ENCODE data around the gene CCDC171.

Gene CCDC171

DNA sequence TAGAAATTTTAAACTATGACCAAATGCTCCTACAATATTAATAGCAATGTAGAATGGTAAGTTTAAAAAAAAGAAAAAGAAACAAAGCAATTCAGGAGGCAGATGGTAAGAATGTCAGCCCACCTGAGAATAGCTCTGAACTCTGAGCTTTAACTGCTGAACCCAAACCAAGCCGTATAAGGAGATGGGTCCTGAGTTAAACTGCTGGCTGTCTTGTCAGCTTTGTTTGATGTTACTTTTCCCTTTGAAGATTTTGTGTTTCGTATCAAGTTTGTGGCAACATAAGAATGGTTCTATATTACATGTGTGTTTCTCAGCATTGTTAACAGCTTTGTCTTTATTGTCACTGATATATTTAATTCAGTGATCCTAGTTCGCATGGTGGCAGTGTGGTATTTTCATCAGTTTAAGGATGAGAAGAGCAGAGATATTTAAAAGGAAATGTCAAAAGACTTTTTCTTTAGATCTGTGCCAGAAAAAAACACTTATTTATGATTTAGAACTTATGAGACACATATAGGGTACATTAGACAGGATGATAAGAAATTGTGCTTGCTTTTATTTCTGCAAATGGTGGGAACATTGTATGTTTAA, 390.1 kb downstream of the CCDC171 start:
- Histone ChIP-seq H3K4me1 (ENCODE audit: control insufficient read depth, insufficient read depth, low read length) (no peaks in the 10 kb centered on the region), H3K4me3 (ENCODE audit: low read length) (no peak overlapping the region), H3K27me3 (ENCODE audit: control insufficient read depth, insufficient read depth, low read length) (no peaks in the 10 kb centered on the region), H3K36me3 (ENCODE audit: control insufficient read depth, insufficient read depth, low read length) (no peaks in the 10 kb centered on the region), H3K9me3 (ENCODE audit: control insufficient read depth, low read length) (no peaks in the 10 kb centered on the region), H3K9ac (ENCODE audit: low read length) (no peak overlapping the region)

DNA sequence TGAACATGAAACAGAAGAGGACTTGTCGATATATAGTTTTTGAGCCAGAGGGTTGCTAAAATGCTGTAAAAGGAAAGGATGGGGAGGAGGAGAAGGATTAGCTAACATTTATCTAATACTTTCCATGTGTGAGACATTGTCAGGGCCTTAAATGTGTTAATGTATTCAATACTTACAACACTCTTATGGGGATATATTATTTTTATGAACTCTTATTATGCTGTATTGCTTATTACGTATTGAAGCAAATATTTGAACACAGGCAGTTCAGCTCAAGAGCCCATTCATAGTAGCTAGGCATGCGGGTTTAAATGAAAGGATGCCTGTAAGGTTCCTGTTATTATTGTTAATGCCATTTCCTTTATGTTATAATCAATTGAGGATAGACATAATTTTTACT, 391.5 kb downstream of the CCDC171 start:
- Histone ChIP-seq H3K36me3 (ENCODE audit: control insufficient read depth, insufficient read depth, low read length) (no peaks in the 10 kb centered on the region), H3K4me1 (ENCODE audit: control insufficient read depth, insufficient read depth, low read length) (no peaks in the 10 kb centered on the region), H3K9me3 (ENCODE audit: control insufficient read depth, low read length) (no peaks in the 10 kb centered on the region), H3K27me3 (ENCODE audit: control insufficient read depth, insufficient read depth, low read length) (no peaks in the 10 kb centered on the region), H3K9ac (ENCODE audit: low read length) (no peak overlapping the region), H3K4me3 (ENCODE audit: low read length) (no peak overlapping the region)

DNA sequence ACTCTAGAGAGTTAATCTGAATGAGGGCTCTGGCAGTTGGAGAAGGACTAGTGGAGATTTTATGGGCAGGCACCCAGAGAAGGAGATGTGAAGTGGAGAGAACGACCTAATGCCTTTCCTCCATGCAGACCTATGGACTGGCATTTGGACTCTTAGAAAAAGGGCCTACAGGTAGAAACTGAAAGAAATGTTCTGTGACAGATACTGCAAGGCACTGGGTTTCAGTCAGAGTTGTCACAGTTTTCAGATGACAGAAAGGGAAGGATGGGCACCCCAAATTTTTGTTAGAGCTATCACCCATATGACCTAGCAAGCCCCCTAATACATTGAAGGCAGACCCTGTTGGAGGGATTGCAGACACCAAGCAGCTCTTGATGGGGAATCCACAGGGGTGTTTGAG, 406.8 kb downstream of the CCDC171 start:
- Histone ChIP-seq H3K9ac (ENCODE audit: low read length) (no peak overlapping the region), H3K36me3 (ENCODE audit: control insufficient read depth, insufficient read depth, low read length) (no peaks in the 10 kb centered on the region), H3K4me3 (ENCODE audit: low read length) (no peak overlapping the region), H3K9me3 (ENCODE audit: control insufficient read depth, low read length) (no peaks in the 10 kb centered on the region), H3K4me1 (ENCODE audit: control insufficient read depth, insufficient read depth, low read length) (no peaks in the 10 kb centered on the region), H3K27me3 (ENCODE audit: control insufficient read depth, insufficient read depth, low read length) (no peaks in the 10 kb centered on the region)

DNA sequence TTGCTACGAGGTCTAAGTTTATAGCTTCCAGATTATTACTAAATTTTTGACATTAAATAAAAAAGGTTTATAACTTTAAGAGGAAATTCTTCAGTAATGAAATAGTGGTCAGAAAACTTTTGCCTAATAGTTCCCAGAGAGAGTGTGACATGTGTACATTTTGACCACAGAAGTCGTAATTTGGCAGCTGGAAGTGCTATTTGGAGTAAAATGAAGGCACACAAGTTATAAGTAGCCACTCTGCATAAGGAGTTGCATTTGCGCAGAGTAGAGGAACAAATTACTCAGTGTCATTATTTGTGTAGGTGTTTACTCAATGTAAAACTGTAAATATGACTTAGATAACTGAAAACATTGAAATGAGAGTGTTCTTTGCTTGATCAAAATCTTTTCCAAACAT, 408.4 kb downstream of the CCDC171 start:
- Histone ChIP-seq H3K4me1 (ENCODE audit: control insufficient read depth, insufficient read depth, low read length) (no peaks in the 10 kb centered on the region), H3K36me3 (ENCODE audit: control insufficient read depth, insufficient read depth, low read length) (no peaks in the 10 kb centered on the region), H3K27me3 (ENCODE audit: control insufficient read depth, insufficient read depth, low read length) (no peaks in the 10 kb centered on the region), H3K4me3 (ENCODE audit: low read length) (no peak overlapping the region), H3K9ac (ENCODE audit: low read length) (no peak overlapping the region), H3K9me3 (ENCODE audit: control insufficient read depth, low read length) (no peaks in the 10 kb centered on the region)

DNA sequence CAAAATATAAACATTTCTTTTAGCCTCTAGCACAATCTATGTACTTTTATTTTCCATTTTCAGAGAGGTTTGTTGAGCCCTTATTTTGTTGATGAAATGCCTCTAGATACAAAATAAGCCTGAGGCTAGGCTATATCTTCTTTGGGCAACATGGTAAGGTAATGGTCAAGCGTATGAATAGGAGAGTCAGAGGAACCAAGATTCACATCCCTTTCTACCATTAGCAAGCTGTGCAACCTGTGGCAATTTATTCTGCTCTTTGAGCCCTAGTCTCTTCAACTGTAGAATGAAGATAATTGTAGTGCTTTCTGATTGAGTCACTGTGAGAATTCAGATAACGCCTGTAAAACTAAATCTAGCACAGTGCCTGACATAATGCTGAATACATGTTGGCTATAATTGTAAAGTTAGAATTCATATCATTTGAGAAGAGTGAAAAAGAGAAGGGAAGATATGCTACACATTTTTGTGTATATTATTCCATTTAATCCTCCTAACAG, 412.5 kb downstream of the CCDC171 start:
- H3K9ac ChIP-seq (ENCODE audit: low read length) = no peak overlapping the region
- no peak overlapping the region for H3K4me3 ChIP-seq (ENCODE audit: low read length)
- no peaks in the 10 kb centered on the region for H3K27me3 ChIP-seq (ENCODE audit: control insufficient read depth, insufficient read depth, low read length)
- no peaks in the 10 kb centered on the region for H3K9me3 ChIP-seq (ENCODE audit: control insufficient read depth, low read length)
- H3K36me3 ChIP-seq (ENCODE audit: control insufficient read depth, insufficient read depth, low read length) = no peaks in the 10 kb centered on the region
- no peaks in the 10 kb centered on the region for H3K4me1 ChIP-seq (ENCODE audit: control insufficient read depth, insufficient read depth, low read length)

DNA sequence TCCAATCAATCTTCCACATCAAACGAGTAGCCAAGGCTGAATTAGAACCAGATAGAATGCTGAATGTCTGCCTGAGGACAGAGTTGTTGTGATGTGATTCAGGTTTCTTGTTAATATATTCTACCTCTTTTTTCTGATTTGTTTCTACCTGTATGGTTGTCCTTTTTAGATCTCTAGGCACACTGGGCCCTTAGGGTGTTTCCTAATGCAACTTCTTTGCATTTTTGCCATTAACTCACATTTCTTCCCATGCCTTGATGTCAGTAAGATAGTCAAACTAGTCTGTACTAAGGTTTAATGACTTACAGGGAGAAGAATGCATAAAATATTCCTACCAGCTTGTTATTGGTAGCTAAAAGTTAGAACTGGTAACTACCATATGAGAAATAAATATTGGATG, 413.6 kb downstream of the CCDC171 start:
- no peaks in the 10 kb centered on the region for H3K27me3 ChIP-seq (ENCODE audit: control insufficient read depth, insufficient read depth, low read length)
- H3K4me1 ChIP-seq (ENCODE audit: control insufficient read depth, insufficient read depth, low read length) = no peaks in the 10 kb centered on the region
- no peak overlapping the region for H3K4me3 ChIP-seq (ENCODE audit: low read length)
- no peak overlapping the region for H3K9ac ChIP-seq (ENCODE audit: low read length)
- H3K36me3 ChIP-seq (ENCODE audit: control insufficient read depth, insufficient read depth, low read length) = no peaks in the 10 kb centered on the region
- H3K9me3 ChIP-seq (ENCODE audit: control insufficient read depth, low read length) = no peaks in the 10 kb centered on the region

DNA sequence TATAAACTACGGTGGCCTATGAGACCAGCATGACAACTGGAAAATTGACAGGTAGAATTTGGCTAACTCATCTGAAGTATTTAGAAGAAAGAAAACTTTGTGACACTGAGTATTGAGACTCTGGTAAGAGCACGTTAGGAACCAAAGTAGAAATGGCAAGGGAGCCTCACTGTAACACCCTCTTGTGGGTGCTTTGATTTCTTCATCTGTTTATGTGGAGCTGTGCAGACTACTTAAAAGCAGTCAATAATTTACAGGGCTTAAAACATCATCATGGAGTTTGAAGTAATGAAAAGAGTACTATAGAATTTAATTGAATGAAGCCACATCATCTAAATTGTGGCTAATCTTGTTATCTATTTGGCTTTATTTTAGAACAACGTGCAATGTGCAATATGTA, 414.2 kb downstream of the CCDC171 start:
- H3K27me3 ChIP-seq (ENCODE audit: control insufficient read depth, insufficient read depth, low read length) = no peaks in the 10 kb centered on the region
- no peaks in the 10 kb centered on the region for H3K4me1 ChIP-seq (ENCODE audit: control insufficient read depth, insufficient read depth, low read length)
- H3K36me3 ChIP-seq (ENCODE audit: control insufficient read depth, insufficient read depth, low read length) = no peaks in the 10 kb centered on the region
- no peaks in the 10 kb centered on the region for H3K9me3 ChIP-seq (ENCODE audit: control insufficient read depth, low read length)
- H3K4me3 ChIP-seq (ENCODE audit: low read length) = no peak overlapping the region
- no peak overlapping the region for H3K9ac ChIP-seq (ENCODE audit: low read length)

DNA sequence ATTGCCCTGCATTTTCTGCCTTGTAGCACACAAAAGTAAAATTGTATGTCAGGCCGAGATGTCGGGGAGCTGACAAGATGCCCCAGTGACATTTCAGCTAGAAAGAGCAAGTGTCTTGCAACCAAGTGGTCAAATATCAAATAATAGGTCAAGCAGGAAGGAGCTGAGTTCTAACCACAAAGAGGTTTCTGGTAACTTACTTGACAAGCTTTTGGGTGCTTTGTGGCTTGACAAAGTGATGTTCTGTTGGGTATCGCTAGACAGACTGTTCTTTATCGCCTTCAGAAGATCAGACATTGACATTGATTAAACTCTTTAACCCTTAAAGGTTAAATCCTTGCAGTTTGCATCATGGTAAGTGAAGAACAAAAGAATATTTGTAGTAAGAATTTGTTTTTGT, 419.9 kb downstream of the CCDC171 start:
- H3K27me3 ChIP-seq (ENCODE audit: control insufficient read depth, insufficient read depth, low read length) = no peaks in the 10 kb centered on the region
- H3K4me3 ChIP-seq (ENCODE audit: low read length) = no peak overlapping the region
- no peaks in the 10 kb centered on the region for H3K36me3 ChIP-seq (ENCODE audit: control insufficient read depth, insufficient read depth, low read length)
- H3K4me1 ChIP-seq (ENCODE audit: control insufficient read depth, insufficient read depth, low read length) = no peaks in the 10 kb centered on the region
- H3K9me3 ChIP-seq (ENCODE audit: control insufficient read depth, low read length) = no peaks in the 10 kb centered on the region
- H3K9ac ChIP-seq (ENCODE audit: low read length) = no peak overlapping the region

DNA sequence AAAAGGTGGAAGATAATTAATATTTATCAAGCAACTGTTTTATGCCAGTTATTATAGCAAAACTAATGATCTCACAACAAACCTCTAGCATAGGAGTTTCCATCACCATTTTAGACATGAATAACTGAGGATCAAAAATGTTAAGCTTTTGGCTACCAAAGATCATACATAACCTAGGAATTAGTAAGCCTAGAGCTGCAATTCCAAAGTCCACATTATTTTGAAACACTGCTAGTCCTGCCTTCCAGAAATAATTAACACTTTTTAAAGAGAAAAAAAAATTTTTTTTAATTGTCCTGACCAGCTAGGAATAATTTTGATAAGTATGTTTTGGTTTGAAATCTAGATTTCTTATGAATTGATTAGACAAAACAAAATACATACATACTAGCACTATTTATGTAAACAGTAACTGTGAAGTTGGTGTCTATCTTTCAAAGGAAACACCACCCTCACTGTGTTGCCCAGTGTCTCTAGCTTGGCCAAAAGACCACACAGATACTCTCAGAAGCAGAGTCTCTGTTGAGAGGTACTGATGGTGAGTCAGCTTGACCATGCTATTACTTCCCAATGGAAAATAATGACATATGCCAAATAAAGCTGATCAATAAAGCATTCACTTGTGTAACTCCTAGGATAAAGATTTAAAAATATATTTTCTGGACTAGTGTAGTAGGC, 422.4 kb downstream of the CCDC171 start:
- H3K9me3 ChIP-seq (ENCODE audit: control insufficient read depth, low read length) = no peaks in the 10 kb centered on the region
- no peaks in the 10 kb centered on the region for H3K4me1 ChIP-seq (ENCODE audit: control insufficient read depth, insufficient read depth, low read length)
- no peaks in the 10 kb centered on the region for H3K27me3 ChIP-seq (ENCODE audit: control insufficient read depth, insufficient read depth, low read length)
- H3K4me3 ChIP-seq (ENCODE audit: low read length) = no peak overlapping the region
- no peaks in the 10 kb centered on the region for H3K36me3 ChIP-seq (ENCODE audit: control insufficient read depth, insufficient read depth, low read length)
- H3K9ac ChIP-seq (ENCODE audit: low read length) = no peak overlapping the region

DNA sequence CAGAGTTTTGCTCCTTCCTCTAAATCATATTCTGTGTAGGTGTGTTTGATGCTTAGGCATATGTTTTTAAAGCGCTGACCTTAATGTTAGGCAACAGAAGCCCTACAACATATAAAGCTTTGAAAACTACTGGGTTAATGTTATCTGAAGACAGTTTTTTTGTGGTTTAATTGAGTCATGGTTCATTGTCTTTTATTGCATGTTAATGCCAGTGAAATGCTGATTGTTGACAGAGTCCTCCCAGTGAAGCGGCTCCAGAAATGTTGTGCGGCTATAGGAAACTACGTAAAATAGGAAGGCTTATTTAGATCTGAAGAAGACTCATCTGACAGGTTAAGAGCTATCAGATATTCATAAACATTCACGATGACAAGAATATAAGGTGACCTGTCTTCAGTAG, 424.6 kb downstream of the CCDC171 start:
- Histone ChIP-seq H3K9me3 (ENCODE audit: control insufficient read depth, low read length) (no peaks in the 10 kb centered on the region), H3K4me1 (ENCODE audit: control insufficient read depth, insufficient read depth, low read length) (no peaks in the 10 kb centered on the region), H3K36me3 (ENCODE audit: control insufficient read depth, insufficient read depth, low read length) (no peaks in the 10 kb centered on the region), H3K9ac (ENCODE audit: low read length) (no peak overlapping the region), H3K27me3 (ENCODE audit: control insufficient read depth, insufficient read depth, low read length) (no peaks in the 10 kb centered on the region), H3K4me3 (ENCODE audit: low read length) (no peak overlapping the region)

DNA sequence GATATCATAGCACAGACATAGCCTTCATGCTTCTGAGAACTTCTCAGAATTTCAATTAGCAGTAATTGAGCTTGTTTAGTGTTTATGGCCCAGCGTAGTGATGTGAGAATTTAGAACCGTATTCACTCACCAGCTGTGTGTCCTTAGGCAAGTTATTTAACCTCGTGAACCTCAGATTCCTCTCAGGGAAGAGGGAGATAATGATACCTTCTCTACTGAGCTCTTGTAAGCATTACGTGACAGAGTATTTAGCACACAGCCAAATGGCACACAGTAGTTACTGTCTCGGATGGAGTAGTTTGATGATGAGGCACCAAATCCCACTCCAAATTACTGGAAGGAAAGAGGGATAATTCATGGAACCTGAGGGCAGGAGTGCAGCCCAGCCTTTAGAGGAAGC, 429.3 kb downstream of the CCDC171 start:
- Histone ChIP-seq H3K4me1 (ENCODE audit: control insufficient read depth, insufficient read depth, low read length) (no peaks in the 10 kb centered on the region), H3K9me3 (ENCODE audit: control insufficient read depth, low read length) (no peaks in the 10 kb centered on the region), H3K36me3 (ENCODE audit: control insufficient read depth, insufficient read depth, low read length) (no peaks in the 10 kb centered on the region), H3K9ac (ENCODE audit: low read length) (no peak overlapping the region), H3K4me3 (ENCODE audit: low read length) (no peak overlapping the region), H3K27me3 (ENCODE audit: control insufficient read depth, insufficient read depth, low read length) (no peaks in the 10 kb centered on the region)

DNA sequence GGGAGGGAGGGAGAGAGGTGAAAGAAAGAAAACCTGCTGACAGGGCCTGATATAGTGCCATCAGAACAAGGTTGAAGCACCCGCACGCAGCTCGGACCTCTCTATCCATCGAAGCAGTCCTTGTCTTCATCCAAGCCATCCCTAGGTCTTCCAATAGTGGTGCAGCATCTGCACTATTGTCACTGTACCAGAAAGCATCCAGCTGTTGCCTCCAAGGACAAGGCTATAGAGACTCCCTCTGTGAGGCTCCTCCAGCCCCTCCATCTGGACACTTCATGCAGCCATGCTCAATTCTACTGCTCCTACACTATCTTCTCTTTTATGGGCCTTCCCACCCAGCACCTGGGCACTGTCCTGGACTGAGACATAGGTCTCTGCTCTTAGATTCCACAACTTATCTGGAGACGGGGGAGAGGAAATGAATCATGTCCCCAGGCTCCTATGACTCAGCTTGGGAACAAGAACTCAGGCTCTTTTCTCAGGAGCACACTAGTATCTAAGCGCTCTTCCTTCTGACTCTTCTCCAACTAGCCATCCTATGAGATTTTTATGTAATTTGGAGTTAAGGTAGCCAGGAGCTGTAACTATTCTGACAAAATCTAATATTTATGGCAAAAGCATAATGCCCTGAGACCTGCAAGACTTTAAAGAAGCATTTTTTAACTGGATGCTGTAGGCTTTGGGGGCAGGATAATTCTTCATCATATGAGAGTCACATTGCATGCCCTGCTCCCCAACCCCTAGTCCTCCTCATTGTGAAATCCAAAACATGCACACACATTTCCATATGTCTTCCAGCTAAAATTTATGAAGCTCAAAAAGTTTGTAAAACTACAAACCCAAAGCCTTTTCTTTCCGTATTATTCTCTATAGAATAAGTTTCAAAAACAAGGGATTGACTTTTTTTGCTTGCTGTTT, 446.8 kb downstream of the CCDC171 start:
- H3K36me3 ChIP-seq (ENCODE audit: control insufficient read depth, insufficient read depth, low read length) = no peaks in the 10 kb centered on the region
- H3K4me1 ChIP-seq (ENCODE audit: control insufficient read depth, insufficient read depth, low read length) = no peaks in the 10 kb centered on the region
- no peak overlapping the region for H3K9ac ChIP-seq (ENCODE audit: low read length)
- H3K27me3 ChIP-seq (ENCODE audit: control insufficient read depth, insufficient read depth, low read length) = no peaks in the 10 kb centered on the region
- H3K4me3 ChIP-seq (ENCODE audit: low read length) = no peak overlapping the region
- no peaks in the 10 kb centered on the region for H3K9me3 ChIP-seq (ENCODE audit: control insufficient read depth, low read length)

All from mucosa of stomach (tissue), 1 donor.